Urinary bladder (tissue), 4 donors: ENCODE data around the gene LIN9. TPM values are rescaled to one million over a fixed set of nuclear protein-coding genes. Genes with fewer than 3 reads are reported as not detected.
"Not testable (repeated sequence)": the region's sequence is repeated elsewhere in the genome, so short reads cannot be mapped to it uniquely, and the experiment has no call there.

ENCODE experiments used
- DNase-seq: peaks from one replicate; pipeline ENCODE4 v3.0.0-alpha.2; 2015; ENCODE audit errors: extremely low spot score
- H3K27ac ChIP-seq: one replicate; pipeline ENCODE4 v1.5.1; 2013; ENCODE audit warnings: low read depth, mild to moderate bottlenecking, moderate library complexity
- H3K36me3 ChIP-seq: one replicate; pipeline ENCODE4 v1.6.1; 2013; ENCODE audit warnings: mild to moderate bottlenecking, moderate library complexity; ENCODE audit not compliant: insufficient read depth
- H3K4me1 ChIP-seq: one replicate; pipeline ENCODE4 v1.6.1; 2013; ENCODE audit warnings: mild to moderate bottlenecking, moderate library complexity; ENCODE audit not compliant: insufficient read depth
- H3K4me3 ChIP-seq: one replicate; pipeline ENCODE4 v1.5.1; 2013; ENCODE audit warnings: low read depth, low read length
- WGBS: extraction: QIAGEN DNeasy Blood & Tissue Kit; methylation state at CpG from one replicate; pipeline ENCODE4 v1.1.7; 2013; 5-methylcytosine and 5-hydroxymethylcytosine counted together
- polyA plus RNA-seq: library from polyadenylated mRNA; stranded (reverse); fragments of 200-250 nt; gene quantifications from one replicate; pipeline ENCODE4 v1.2.3, GENCODE V29; 2013
- total RNA-seq: library from RNA; depleted of rRNA; stranded (reverse); fragments of >200 nt; gene quantifications from one replicate; pipeline ENCODE4 v1.2.3, GENCODE V29; 2014
- donor health status: healthy with polysubstance abuse.
- donor health status: healthy.

LIN9 gene
- total and polyA plus RNA-seq, 2 donors: 2.9 to 11.3 TPM

DNA sequence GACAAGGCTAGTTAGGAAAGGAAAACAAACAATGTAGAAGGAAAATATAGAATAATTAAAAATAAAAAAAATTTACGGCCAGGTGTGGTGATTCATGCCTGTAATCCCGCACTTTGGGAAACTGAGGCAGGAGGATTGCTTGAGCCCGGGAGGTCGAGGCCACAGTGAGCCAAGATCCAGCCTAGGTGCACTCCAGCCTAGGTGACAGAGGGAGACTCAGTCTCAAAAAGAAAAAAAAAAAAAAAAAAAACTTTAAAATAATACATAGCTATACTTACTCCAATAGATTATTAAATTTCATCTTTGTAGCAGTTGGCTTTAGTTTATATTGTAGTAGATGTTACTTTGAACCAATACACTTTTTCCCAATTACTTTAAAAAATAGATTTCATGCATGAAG lies 32.0 kb downstream of the LIN9 start:
- Histone ChIP-seq H3K27ac (no peak overlapping the region), H3K4me1 (no peaks in the 10 kb centered on the region), H3K4me3 (no peak overlapping the region), H3K36me3 (no peaks in the 10 kb centered on the region)
- WGBS: 98% methylated on average over 4 of the region's 4 CpGs
- DNase-seq: no peak

DNA sequence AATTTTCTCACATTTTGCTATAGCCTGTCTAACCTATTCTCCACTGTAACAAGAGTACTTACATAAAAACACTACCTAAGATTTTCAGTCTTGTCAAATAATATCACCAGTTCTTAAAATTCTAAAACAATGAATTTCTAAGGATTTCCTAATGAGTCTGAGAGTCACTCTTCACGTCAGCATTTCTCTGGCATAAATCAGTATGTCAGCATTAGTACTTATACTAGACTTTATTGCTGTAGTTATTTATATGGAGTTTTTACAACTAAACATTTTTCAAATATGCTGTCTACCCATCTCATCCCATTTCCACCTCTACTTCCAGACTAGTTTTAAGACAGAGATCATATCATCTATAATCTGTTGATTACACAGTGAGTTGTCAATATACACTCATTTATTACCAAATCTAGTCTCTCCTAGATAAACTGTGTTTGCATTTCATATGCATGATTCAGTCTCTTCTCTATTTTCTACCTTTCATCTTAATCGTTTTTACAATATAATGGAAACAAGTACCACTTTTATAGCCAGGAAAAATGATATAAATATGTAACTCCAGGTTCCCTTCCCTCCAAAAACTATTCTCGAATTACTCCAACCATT lies 32.8 kb downstream of the LIN9 start:
- Histone ChIP-seq H3K27ac (no peak overlapping the region), H3K4me1 (no peaks in the 10 kb centered on the region), H3K4me3 (no peak overlapping the region), H3K36me3 (no peaks in the 10 kb centered on the region)
- 71% methylated on average over 3 of the region's 3 CpGs for WGBS
- DNase-seq: no peak

GRCh38 chr1:226274138-226274537 lies 34.8 kb downstream of the LIN9 start:
- H3K36me3 ChIP-seq: no peaks in the 10 kb centered on the region
- no peak for DNase-seq
- WGBS: 88% methylated on average over 1 of the region's 1 CpG
- no peak overlapping the region for H3K27ac ChIP-seq
- H3K4me1 ChIP-seq: no peaks in the 10 kb centered on the region
- H3K4me3 ChIP-seq: no peak overlapping the region

DNA sequence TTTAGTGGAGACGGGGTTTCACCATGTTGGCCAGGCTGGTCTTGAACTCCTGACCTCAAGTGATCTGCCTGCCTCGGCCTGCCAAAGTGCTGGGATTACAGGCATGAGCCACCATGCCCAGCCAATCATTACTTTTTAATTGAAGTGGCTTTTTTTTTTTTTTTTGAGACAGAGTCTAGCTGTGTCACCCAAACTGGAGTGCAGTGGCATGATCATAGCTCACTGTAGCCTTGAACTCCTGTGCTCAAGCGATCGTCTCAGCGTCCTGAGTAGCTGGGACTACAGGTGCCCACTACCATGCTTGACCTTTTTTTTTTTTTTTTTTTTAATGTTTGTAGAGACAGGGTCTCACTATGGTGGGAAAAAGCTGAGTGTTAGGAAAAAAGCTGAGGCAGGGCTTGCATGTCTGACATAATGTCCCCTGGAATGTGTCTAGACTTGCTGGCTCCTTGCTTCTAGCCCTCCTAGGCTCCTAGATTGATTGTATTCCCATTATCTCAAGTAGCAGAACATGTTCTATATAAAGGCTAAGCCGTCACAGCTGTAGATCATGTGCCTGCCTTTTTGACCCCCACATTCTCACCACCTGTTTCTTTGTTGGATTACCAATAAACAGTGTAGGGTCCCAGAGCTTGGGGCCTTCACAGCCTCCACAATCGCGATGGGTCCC lies 36.6 kb downstream of the LIN9 start:
- H3K4me3 ChIP-seq, H3K27ac ChIP-seq, H3K4me1 ChIP-seq, DNase-seq, H3K36me3 ChIP-seq: not testable (repeated sequence)
- WGBS: 79% methylated on average over 8 of the region's 8 CpGs

DNA sequence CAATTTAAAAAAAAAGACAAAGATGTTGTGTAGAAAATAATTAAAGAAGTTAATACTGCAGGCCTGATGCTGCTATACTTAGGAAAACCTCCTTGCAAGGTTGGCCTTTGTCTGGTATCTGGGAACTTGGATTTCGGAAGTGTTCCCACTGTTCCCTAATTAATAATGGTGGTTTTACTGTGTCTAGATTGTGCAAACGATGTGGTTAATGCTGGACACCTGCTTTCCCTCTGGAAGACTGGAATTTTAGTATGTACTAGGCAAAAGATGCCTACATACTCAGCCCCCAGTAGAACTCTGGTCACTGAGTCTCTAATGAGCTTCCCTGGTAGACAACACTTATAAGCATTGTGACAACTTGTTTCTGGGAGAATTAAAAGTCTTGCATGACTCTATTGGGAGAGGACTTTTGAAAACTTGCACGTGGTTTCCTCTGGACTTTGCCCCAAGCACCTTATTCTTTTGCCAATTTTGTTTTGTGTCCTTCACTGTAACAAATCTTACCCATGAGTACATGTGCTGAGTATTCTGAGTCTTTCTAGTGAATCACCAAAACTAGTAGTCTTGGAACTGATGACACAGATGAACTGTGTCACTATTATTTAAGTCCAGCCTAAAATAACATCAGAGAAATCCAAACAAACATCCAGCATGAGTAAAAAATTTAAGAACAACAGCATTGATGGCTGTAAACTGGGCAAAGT lies 40.4 kb downstream of the LIN9 start:
- H3K27ac ChIP-seq: no peak overlapping the region
- WGBS: 74% methylated on average over 3 of the region's 3 CpGs

GRCh38 chr1:226261818-226262217 lies 47.1 kb downstream of the LIN9 start:
- DNase-seq: no peak
- peaks cover 2% of the 10 kb centered on the region for H3K36me3 ChIP-seq
- WGBS: 97% methylated on average over 1 of the region's 1 CpG
- H3K27ac ChIP-seq: no peak overlapping the region
- no peak overlapping the region for H3K4me3 ChIP-seq
- H3K4me1 ChIP-seq: no peaks in the 10 kb centered on the region

More for the DNA sequence above, 40.4 kb downstream of the LIN9 start:
- Histone ChIP-seq H3K36me3 (no peaks in the 10 kb centered on the region), H3K4me1 (no peaks in the 10 kb centered on the region), H3K4me3 (no peak overlapping the region)
- DNase-seq: no peak

- no peak for DNase-seq
- WGBS: 77% methylated on average over 3 of the region's 3 CpGs
- no peaks in the 10 kb centered on the region for H3K4me1 ChIP-seq
- no peak overlapping the region for H3K27ac ChIP-seq
- H3K36me3 ChIP-seq: no peaks in the 10 kb centered on the region
- no peak overlapping the region for H3K4me3 ChIP-seq
These were observed 53.6 kb downstream of the LIN9 start for GRCh38 chr1:226255380-226255779.

DNA sequence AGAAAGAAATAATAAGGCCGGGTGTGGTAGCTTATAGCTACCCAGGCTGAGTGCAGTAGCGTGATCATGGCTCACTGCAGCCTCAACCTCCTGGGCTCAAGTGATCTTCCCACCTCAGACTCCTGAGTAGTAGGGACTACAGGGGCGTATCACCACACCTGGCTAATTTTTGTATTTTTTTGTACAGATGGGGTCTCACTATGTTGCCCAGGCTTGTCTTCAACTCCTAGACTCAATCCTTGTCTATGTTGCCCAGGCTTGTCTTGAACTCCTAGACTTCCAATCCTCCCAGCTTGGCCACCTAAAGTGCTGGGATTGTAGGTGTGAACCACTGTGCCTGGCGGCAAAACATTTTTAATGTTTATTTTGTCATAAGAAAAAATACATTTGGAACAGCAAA lies 55.0 kb downstream of the LIN9 start:
- no peak overlapping the region for H3K27ac ChIP-seq
- no peaks in the 10 kb centered on the region for H3K36me3 ChIP-seq
- H3K4me1 ChIP-seq: no peaks in the 10 kb centered on the region
- H3K4me3 ChIP-seq: no peak overlapping the region
- DNase-seq: no peak
- WGBS: 96% methylated on average over 4 of the region's 4 CpGs

GRCh38 chr1:226252841-226253240 lies 56.1 kb downstream of the LIN9 start:
- H3K27ac ChIP-seq, H3K4me3 ChIP-seq, H3K4me1 ChIP-seq, DNase-seq, H3K36me3 ChIP-seq: not testable (repeated sequence)
- WGBS: 98% methylated on average over 7 of the region's 7 CpGs

DNA sequence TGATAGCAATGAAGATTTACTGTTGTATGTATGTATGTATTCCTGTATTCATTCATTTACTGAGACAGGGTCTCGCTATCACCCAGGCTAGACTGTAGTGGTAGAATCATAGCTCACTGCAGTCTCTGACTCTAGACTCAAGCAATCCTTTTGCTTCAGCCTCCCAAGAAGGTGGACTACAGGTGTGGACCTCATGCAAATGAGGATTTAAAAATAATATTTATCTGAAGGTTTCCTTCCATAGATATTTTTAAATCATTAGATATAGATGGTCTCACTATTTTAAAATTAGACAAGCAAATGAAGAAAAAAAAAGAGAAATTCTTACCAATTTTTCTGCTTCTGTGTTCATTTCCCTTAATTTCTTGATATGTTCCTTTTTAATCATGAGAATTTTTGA lies 58.5 kb downstream of the LIN9 start:
- DNase-seq: no peak
- WGBS: 97% methylated on average over 1 of the region's 1 CpG
- no peak overlapping the region for H3K4me3 ChIP-seq
- H3K4me1 ChIP-seq: no peaks in the 10 kb centered on the region
- no peak overlapping the region for H3K27ac ChIP-seq
- H3K36me3 ChIP-seq: no peaks in the 10 kb centered on the region

GRCh38 chr1:226248796-226249195 lies 60.2 kb downstream of the LIN9 start:
- no peaks in the 10 kb centered on the region for H3K36me3 ChIP-seq
- no peak overlapping the region for H3K27ac ChIP-seq
- H3K4me3 ChIP-seq: no peak overlapping the region
- DNase-seq: no peak
- 36% methylated on average over 3 of the region's 3 CpGs for WGBS
- H3K4me1 ChIP-seq: no peaks in the 10 kb centered on the region

- H3K27ac ChIP-seq: no peak overlapping the region
- no peaks in the 10 kb centered on the region for H3K4me1 ChIP-seq
- WGBS: 24% methylated on average over 2 of the region's 2 CpGs
- no peak for DNase-seq
- no peaks in the 10 kb centered on the region for H3K36me3 ChIP-seq
- no peak overlapping the region for H3K4me3 ChIP-seq
These were observed 60.9 kb downstream of the LIN9 start for GRCh38 chr1:226248091-226248490.

GRCh38 chr1:226239421-226239820 lies 69.5 kb downstream of the LIN9 start:
- H3K4me1 ChIP-seq: no peaks in the 10 kb centered on the region
- DNase-seq: no peak
- H3K36me3 ChIP-seq: no peaks in the 10 kb centered on the region
- 99% methylated on average over 3 of the region's 3 CpGs for WGBS
- no peak overlapping the region for H3K4me3 ChIP-seq
- no peak overlapping the region for H3K27ac ChIP-seq

DNA sequence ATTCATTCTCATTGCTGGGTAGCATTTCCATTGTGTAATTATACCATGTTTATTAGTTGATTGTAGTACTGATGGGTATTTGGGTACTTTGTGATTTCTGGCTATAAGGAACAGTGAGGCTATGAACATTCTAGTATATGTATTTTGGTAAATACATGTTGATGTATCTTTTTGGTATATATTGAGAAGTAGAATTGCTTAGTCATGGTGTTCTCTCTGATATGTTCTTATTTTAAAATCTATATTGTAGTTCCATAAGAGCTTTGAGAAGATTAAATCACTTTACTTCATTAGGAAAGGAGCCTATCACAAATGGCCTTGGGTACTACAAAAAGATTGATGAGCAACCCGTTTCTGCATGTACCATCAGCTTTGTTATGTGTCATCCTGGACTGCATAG lies 72.1 kb downstream of the LIN9 start:
- Histone ChIP-seq H3K4me3 (no peak overlapping the region), H3K36me3 (no peaks in the 10 kb centered on the region), H3K27ac (no peak overlapping the region), H3K4me1 (no peaks in the 10 kb centered on the region)
- 99% methylated on average over 1 of the region's 1 CpG for WGBS
- no peak for DNase-seq
